ENCODE measurements around the gene NBEAL2.

Gene NBEAL2

GRCh38 chr3:46989146-46989810, 9.8 kb downstream of the NBEAL2 start:
- no peak for DNase-seq

- DNase-seq = no peak
Observed at GRCh38 chr3:46990573-46991374, 11.3 kb downstream of the NBEAL2 start.

- no peak for DNase-seq
Observed at GRCh38 chr3:46991406-46992165, 12.1 kb downstream of the NBEAL2 start.

- DNase-seq = no peak
Observed at GRCh38 chr3:46992231-46992630, 12.8 kb downstream of the NBEAL2 start.

GRCh38 chr3:46993292-46993691, 13.8 kb downstream of the NBEAL2 start:
- DNase-seq = no peak

- DNase-seq = no peak
Observed at GRCh38 chr3:46993986-46994385, 14.5 kb downstream of the NBEAL2 start.

- DNase-seq = no peak
Observed at GRCh38 chr3:46994801-46995731, 15.6 kb downstream of the NBEAL2 start.

GRCh38 chr3:46995901-46996562, 16.6 kb downstream of the NBEAL2 start:
- DNase-seq = no peak

- peak; percentile 16 for DNase-seq
Observed at GRCh38 chr3:46996689-46997452, 17.4 kb downstream of the NBEAL2 start.

GRCh38 chr3:46997453-46998091, 18.1 kb downstream of the NBEAL2 start:
- DNase-seq = no peak

GRCh38 chr3:46998121-46998851, 18.8 kb downstream of the NBEAL2 start:
- DNase-seq = peak; percentile 29

- no peak for DNase-seq
Observed at GRCh38 chr3:46998852-46999515, 19.5 kb downstream of the NBEAL2 start.

GRCh38 chr3:46999516-47000197, 20.2 kb downstream of the NBEAL2 start:
- DNase-seq = no peak

- peak; percentile 12 for DNase-seq
Observed at GRCh38 chr3:47000198-47000815, 20.8 kb downstream of the NBEAL2 start.

- no peak for DNase-seq
Observed at GRCh38 chr3:47000922-47001730, 21.7 kb downstream of the NBEAL2 start.

- no peak for DNase-seq
Observed at GRCh38 chr3:47001731-47002170, 22.3 kb downstream of the NBEAL2 start.
